Measurements from ENCODE around the gene GZMH. TPM values are rescaled to one million over a fixed set of nuclear protein-coding genes. Genes with fewer than 3 reads are reported as not detected.
"Not testable (repeated sequence)": the region's sequence is repeated elsewhere in the genome, so short reads cannot be mapped to it uniquely, and the experiment has no call there.

Gene GZMH
- total RNA-seq, 2 donors from 2014 or later, result 14.7 TPM; not detected in 1

DNA sequence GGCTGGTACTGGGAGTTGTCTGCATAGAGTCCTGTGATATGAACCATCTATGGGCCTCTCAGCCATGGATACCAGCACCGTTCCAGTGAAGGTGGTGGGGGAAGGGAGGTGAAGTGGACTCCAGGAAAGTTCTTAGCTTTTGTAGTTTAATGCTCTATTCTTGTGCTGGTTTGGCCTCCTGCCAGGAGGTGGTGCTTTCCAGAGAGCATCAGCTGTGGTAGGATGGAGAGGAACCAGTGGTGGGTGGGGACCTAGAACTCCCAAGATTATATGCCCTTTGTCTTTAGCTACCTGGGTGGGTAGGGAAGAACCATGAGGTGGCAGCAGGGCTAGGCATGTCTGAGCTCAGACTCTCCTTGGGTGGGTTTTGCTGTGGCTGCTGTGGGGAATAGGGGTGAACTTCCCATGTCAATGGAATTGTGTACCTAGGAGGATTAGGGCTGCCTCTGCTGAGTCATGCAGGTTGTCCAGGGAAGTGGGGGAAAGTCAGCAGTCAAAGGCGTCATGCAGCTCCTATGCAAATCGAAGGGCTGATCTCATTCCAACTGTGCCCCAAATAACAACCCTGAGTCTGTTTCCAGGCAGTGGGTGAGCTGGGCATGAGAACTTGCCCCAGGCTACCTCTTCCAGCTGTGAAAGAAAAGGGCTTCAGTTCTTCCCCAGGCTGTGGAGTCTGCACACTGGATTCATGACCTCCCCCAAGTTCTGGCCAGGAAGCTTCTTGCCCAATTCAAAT lies 14.2 kb downstream of the GZMH start:
- H3K27ac ChIP-seq, result no peak overlapping the region
- H3K9me3 ChIP-seq, result no peaks in the 10 kb centered on the region
- TF ChIP-seq, protein P1, sequence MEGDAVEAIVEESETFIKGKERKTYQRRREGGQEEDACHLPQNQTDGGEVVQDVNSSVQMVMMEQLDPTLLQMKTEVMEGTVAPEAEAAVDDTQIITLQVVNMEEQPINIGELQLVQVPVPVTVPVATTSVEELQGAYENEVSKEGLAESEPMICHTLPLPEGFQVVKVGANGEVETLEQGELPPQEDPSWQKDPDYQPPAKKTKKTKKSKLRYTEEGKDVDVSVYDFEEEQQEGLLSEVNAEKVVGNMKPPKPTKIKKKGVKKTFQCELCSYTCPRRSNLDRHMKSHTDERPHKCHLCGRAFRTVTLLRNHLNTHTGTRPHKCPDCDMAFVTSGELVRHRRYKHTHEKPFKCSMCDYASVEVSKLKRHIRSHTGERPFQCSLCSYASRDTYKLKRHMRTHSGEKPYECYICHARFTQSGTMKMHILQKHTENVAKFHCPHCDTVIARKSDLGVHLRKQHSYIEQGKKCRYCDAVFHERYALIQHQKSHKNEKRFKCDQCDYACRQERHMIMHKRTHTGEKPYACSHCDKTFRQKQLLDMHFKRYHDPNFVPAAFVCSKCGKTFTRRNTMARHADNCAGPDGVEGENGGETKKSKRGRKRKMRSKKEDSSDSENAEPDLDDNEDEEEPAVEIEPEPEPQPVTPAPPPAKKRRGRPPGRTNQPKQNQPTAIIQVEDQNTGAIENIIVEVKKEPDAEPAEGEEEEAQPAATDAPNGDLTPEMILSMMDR (IDR thresholded peaks at IDR 0.05), result no peak
- H3K36me3 ChIP-seq, result no peaks in the 10 kb centered on the region
- ATAC-seq (ENCODE audit: insufficient number of reproducible peaks, low FRiP score, low read depth) (no peak), DNase-seq (ENCODE audit: low spot score) (no peak)
- H3K27me3 ChIP-seq (replicated peaks; ENCODE audit: insufficient read depth), result no peaks in the 10 kb centered on the region
- H3K4me3 ChIP-seq, result no peak overlapping the region
- H3K4me1 ChIP-seq (ENCODE audit: control insufficient read depth in 1 of 2, low read depth in 2 of 2), result no peaks in the 10 kb centered on the region

DNA sequence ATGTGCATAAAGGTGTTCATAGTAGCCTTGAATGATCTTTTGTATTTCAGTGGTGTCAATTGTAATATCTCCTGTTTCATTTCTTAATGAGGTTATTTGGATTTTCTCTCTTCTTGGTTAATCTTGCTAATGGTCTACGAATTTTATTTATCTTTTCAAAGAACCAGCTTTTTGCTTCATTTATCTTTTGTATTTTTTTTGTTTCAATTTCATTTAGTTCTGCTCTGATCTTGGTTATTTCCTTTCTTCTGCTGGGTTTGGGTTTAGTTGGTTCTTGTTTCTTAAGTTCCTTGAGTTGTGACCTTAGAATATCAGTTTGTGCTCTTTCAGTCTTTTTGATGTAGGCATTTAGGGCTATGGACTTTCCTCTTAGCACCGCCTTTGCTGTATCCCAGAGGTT lies 18.5 kb downstream of the GZMH start:
- H3K9me3 ChIP-seq; DNase-seq (ENCODE audit: low spot score); H3K36me3 ChIP-seq; H3K4me3 ChIP-seq; H3K4me1 ChIP-seq (ENCODE audit: control insufficient read depth in 1 of 2, low read depth in 2 of 2); H3K27ac ChIP-seq; H3K27me3 ChIP-seq (replicated peaks; ENCODE audit: insufficient read depth); ATAC-seq (ENCODE audit: insufficient number of reproducible peaks, low FRiP score, low read depth): not testable (repeated sequence)

DNA sequence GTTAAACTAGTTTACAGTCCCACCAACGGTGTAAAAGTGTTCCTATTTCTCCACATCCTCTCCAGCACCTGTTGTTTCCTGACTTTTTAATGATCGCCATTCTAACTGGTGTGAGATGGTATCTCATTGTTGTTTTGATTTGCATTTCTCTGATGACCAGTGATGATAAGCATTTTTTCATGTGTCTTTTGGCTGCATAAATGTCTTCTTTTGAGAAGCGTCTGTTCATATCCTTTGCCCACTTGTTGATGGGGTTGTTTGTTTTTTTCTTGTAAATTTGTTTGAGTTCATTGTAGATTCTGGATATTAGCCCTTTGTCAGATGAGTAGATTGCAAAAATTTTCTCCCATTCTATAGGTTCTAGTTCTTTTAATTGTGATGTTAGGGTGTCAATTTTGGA lies 25.1 kb downstream of the GZMH start:
- H3K27ac ChIP-seq; ATAC-seq (ENCODE audit: insufficient number of reproducible peaks, low FRiP score, low read depth); H3K4me3 ChIP-seq; H3K4me1 ChIP-seq (ENCODE audit: control insufficient read depth in 1 of 2, low read depth in 2 of 2); H3K9me3 ChIP-seq; DNase-seq (ENCODE audit: low spot score); H3K36me3 ChIP-seq; H3K27me3 ChIP-seq (replicated peaks; ENCODE audit: insufficient read depth): not testable (repeated sequence)

DNA sequence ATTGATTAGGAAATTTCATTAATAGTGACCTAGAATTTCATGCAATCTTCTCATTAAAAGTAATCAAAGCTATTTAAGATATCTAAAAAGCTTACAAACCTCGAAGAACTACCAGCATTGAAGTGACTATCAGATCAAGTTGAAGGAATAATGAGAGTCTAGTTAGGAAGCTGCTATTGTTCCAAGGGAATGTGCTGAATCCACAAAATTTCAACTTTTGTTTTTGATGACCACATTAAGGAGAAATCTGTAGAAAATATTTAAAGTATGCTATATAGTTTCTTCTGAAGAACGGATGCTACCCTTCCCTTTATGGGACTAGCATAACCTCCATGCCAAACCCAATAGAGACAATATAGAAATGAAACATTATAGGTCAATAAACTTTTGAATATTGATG lies 30.9 kb downstream of the GZMH start:
- H3K4me1 ChIP-seq (ENCODE audit: control insufficient read depth in 1 of 2, low read depth in 2 of 2), result no peaks in the 10 kb centered on the region
- no peaks in the 10 kb centered on the region for H3K36me3 ChIP-seq
- H3K4me3 ChIP-seq, result no peak overlapping the region
- TF ChIP-seq, protein P1 (IDR thresholded peaks at IDR 0.05), result no peak
- no peak for DNase-seq (ENCODE audit: low spot score)
- H3K27ac ChIP-seq, result no peak overlapping the region
- no peaks in the 10 kb centered on the region for H3K9me3 ChIP-seq
- H3K27me3 ChIP-seq (replicated peaks; ENCODE audit: insufficient read depth), result no peaks in the 10 kb centered on the region
- no peak for ATAC-seq (ENCODE audit: insufficient number of reproducible peaks, low FRiP score, low read depth)

DNA sequence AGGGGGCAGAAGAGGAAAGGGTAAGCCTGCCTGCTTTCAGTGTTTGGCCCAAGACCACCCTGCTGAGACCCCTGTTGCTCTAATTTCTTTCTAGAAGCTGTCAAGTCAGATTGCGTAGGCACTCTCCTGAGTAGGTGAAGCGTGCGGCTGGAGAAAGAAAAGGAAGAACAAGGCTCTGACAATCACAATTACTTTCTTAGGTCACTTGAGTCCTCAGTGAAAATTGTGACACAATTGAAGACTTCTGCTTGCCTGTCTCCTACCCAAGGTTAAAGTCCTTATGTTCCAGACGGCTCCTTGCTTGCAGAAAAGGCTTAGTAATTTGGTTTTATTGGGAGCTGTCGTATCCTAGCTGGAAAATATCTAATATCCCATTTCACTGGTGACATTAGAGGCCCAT lies 32.7 kb downstream of the GZMH start:
- no peak for ATAC-seq (ENCODE audit: insufficient number of reproducible peaks, low FRiP score, low read depth)

DNA sequence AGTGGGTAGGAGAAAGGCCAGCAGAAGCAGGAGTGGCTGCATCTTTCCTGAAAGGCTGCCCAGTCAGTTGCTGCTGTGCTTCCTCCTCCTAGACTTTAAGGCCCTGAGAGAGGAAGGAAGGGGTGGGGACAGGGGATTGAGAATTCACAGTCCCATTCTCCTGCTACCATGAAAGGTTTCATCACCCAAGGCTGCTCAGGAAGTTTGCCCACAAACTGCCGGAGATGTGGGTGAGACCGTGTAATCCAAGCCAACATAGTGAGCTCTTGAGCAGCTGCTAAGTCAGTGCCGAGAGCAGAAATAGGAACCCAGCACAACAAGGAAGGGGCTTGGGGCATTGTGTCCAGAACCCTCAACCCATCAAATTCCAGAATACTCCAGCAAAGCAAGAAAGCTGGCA lies 33.3 kb downstream of the GZMH start, which contains the start of gene CTSG:
TSS of gene CTSG (minus strand) at position 69 of the 400 bp plus-strand sequence. CDS start at position 42, 27 bp downstream.
- H3K27me3 ChIP-seq (replicated peaks; ENCODE audit: insufficient read depth), result no peaks in the 10 kb centered on the region
- no peaks in the 10 kb centered on the region for H3K9me3 ChIP-seq
- no peak within 1 kb of the TSS for H3K4me3 ChIP-seq
- ATAC-seq (ENCODE audit: insufficient number of reproducible peaks, low FRiP score, low read depth) (no peak), DNase-seq (ENCODE audit: low spot score) (no peak)
- H3K4me1 ChIP-seq (ENCODE audit: control insufficient read depth in 1 of 2, low read depth in 2 of 2), result no peaks in the 10 kb centered on the region
- H3K27ac ChIP-seq, result no peak within 1 kb of the TSS
- TF ChIP-seq, protein P1 (IDR thresholded peaks at IDR 0.05), result no peak
- H3K36me3 ChIP-seq, result no peaks in the 10 kb centered on the region

More for the DNA sequence above, 32.7 kb downstream of the GZMH start:
- Histone ChIP-seq H3K4me1 (ENCODE audit: control insufficient read depth in 1 of 2, low read depth in 2 of 2) (no peaks in the 10 kb centered on the region), H3K27ac (no peak overlapping the region), H3K4me3 (no peak overlapping the region), H3K9me3 (no peaks in the 10 kb centered on the region), H3K27me3 (replicated peaks; ENCODE audit: insufficient read depth) (no peaks in the 10 kb centered on the region), H3K36me3 (no peaks in the 10 kb centered on the region)
- TF ChIP-seq, protein P1 (IDR thresholded peaks at IDR 0.05), result no peak
- DNase-seq (ENCODE audit: low spot score), result no peak

Measured in thoracic aorta (tissue), 2 donors.